ENCODE results near the gene TBX4.

TBX4 gene

DNA sequence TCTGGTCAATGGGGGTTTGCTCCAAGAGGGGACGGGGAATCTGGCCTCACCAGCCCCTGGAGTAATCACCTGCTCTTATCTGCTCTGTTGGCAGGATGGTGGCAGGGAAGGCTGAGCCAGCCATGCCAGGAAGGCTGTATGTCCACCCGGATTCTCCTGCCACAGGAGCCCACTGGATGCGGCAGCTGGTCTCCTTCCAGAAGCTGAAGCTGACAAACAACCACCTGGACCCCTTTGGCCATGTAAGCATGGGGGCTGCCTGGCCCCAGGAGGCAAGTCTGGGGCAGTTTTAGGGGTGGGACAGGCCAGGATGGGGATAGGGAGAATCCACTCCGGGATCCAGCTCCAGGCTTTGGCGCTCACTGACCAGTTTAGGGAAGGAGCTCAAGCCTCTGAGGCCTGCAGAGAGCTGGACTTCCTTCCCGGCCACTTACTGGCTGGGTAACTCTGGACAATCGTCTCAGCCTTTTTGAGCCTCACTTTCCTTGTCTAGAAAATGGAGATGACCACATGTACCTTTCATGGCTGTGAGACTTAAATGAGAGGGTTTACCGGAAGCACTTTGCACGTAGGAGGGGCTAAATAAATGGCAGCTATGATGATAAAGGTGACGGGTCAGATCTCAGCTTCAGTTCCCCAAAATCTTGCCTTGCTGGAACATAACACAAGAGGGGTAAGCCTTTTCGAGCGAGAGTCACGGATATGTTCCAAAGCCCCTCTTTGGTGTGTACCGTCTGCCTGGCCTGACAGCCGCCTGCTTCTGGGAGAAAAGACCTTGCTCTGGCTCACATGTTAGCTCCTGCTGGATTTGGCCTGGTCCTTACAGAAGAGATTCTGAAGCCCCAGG is 15.4 kb downstream of the TBX4 start:
- no peak for DNase-seq

DNA sequence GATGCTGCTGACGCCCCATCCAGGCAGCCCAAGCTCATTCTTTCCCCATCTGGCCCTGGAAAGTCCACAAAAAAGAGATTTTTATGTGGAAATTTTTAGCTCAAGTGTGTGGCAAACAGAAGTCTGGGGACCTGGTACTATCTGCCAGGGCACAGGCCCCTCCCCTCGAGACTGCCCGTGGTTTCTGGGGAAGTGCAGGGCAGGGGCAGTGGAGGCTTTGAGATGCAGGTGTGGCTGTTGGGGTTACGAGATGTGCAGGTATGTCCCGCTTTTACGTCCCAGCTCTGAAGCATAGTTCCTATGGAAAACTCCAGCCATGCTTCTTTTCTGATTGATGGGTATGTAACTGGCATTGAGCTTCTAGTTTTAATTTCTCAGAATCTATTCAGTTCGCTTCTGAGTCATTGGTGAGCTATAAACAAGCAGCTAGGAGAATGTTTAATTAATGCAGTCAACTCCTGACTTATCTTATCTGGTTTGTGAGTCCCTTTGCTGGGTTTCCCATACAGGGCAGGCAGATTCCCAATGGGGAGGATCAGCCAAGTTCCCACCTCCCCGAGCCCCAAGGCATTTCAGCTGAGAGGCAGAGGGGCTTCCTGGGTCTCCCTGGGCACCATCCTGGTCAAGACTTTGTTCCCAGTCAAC is 16.2 kb downstream of the TBX4 start:
- no peak for DNase-seq

DNA sequence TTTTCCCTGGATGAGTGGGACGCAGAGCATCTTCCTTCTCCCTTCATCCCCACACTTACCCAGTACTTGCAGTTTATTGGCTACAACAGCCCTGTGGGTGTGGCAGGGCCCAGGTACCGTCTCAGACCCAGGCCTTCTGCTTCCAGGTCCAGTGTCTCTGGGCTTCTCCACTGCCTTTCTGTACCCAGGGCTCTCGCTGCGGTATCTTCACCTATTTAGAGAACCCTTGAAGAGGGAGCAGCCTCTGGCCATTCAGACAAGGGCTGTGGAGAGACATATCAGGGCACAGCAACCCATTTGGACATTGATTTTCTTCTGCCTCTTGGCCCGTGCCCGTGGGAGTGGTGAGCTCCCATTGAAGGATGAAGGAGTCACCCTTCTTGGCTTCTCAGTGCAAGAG is 17.3 kb downstream of the TBX4 start:
- DNase-seq, result no peak

DNA sequence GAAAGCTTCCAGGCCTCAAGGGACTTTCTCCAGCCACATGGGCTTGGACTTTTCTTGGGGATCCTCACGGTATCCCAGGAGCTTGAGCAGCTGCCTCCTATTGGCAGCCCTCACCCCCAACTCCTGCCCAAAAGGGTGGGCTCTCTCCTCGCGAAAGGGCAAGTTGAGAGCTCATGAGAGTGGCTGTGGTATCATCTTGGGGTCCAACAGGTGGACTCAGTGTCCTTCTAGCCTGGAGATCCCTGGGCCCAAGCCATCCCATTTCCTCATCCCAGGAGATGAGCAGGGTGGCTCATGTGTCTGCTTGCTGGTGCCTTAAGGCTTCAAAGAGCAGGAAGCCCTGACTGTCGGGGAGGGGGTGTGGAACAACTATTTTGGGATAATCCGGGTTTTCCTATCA is 17.7 kb downstream of the TBX4 start:
- no peak for DNase-seq

DNA sequence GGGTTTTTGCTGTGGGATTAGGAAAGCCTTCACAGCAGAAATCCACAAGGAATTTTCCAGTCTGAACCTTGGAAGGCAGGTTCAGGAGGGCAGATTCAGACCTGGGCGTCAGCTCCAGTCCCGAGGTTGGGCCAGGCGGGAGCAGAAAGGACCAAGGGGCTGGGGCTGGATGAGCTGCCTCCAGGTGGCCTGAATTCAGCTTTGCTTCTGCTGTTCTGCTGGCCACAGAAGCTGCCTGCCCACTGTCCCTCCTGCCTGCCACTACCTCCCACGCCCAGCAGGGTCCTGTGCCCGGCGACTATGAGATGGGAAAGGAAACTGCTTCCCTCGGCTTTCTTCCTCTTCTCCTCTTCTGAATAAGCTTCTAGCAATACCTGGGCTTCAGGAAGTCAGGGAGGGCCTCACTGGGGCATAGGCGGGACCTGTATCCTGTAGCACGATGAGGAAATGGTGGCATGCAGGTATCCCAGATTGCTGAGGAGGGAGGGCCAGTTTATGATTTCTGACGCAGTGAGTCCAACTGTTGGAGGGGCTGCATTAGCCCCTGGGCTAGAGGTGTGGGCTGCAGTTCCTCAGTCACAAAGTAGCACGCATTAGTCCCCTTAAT is 18.4 kb downstream of the TBX4 start:
- no peak for DNase-seq

DNA sequence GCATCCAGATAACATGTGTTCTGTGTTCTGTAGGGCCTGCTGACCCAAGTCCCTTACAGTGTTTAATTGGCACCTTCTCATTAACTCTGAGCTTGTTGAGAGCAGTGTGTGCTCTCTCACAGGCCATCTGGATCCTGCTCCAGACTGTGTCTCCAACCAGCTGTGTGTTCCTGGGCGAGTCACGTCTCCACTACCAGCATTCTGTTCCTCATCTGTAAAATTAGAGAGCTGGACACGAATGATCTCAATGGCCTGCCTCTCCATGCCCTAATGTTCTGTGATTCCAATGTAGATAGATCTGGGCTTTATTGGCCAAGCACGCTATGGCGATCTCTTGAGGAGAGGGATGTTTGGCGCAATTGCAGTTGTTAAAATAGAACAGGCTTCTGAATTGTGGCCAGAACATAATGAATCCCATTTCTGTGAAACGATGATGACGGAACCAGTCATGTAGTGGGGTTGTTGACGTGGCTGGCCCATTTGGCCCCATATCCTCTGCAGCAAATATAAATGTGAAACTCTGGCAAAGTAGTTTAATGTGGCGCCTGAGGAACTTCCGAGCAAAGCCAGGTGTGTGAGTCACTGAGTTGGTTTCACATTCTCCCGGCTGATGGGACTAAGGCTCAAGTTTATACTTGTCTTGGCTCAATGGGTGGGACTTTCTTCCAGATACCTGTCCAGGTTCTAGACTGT is 22.2 kb downstream of the TBX4 start:
- DNase-seq, result no peak

DNA sequence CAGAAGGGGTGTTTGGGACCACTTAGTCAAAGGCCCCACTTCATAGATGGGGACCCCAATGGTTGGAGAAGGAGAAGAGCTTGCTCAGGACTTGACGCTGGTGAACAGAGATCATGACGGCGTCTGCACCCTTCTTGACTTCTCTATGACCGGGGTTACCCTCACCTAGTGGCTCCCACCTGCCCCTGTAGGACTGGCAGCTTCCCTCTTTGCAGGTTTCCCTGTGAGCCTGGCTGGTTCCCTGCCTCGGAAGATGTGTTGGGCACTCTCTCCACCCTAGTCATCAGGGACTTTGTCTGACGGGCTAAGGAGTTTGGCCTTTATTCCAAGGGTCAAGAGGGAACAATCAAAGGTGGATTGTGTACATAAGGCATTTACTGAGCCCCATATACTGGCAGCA is 22.7 kb downstream of the TBX4 start:
- DNase-seq, result no peak

DNA sequence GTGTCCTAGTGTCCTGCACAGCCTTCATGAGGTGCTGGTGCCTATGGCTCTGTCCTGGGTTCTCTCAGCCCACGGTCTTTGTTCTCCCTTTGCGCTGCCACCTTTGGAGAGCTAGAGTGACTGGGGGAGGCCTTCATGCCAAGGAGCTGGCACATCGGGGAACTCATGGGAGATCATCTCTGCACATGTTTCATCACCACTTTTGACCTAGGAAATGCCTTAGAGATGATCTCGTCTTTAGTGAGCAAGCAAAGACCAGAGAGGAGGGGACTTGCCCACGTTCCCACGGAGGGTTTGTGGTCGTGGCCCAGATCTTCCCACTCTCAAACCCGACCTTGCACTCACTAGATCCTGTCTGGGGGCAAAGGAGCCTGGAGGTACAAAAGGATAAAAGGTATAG is 23.5 kb downstream of the TBX4 start:
- DNase-seq, result no peak

DNA sequence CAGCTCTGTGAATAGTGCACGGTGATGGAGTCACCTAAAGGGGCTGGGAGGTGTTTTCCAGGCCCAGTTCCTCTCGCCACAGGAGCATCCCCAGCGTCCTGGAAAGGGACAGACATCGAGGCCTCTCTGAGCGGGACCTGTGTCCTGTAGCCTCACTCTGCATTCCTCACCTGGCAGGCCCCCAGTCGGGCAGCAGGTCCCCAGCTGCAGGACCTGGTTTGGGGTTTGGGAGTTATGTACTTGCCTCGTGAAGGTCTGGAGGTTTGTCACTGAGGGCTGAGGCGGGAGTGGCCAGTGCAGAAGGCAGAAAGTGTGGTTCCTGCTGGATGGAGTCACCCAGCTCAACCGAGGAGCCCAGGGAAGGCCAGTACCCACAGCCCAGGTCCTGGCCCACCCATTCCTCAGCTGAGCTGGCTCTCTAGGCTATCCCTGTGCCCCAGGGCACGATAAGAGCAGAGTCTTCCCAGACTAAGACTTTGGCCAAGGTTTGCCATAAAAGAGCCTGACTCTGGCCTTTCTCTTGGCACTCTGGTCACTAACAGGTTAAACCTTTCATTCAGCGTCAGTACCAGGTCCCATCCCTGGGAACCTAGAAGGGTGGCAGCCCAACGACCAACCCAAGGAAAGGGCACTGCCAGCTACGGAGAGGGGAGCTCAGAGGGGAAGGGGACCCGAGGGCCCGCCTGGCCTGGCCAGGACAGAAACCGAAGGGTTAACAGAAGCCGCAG is 24.4 kb downstream of the TBX4 start:
- no peak for DNase-seq

DNA sequence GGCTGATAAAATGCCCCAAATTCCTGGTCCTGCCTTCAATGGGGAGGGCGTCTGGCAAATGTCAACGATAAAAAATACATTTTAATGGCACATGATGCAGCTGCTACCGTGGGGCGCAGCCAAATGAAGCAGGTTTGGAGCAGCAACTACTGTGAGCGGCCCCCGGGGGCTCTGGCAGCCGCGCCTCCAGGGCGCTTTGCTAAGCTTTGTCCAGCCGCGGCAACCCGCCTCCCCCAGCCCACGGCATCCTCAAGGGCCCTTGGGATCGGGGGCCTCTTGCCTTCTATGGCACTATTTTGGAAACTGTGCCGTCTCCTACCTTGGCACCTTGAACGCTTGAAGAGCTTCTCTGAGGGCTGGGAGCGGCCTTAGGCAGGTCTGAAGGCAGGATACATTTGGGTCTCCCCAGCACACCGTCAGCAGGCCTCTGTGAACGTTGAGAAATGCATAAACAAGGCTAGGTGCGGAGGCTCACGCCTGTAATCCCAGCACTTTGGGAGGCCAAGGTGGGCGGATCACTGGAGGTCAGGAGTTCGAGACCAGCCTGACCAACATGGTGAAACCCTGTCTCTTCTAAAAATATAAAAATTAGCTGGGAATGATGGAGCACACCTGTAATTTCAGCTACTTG is 25.1 kb downstream of the TBX4 start:
- no peak for DNase-seq

DNA sequence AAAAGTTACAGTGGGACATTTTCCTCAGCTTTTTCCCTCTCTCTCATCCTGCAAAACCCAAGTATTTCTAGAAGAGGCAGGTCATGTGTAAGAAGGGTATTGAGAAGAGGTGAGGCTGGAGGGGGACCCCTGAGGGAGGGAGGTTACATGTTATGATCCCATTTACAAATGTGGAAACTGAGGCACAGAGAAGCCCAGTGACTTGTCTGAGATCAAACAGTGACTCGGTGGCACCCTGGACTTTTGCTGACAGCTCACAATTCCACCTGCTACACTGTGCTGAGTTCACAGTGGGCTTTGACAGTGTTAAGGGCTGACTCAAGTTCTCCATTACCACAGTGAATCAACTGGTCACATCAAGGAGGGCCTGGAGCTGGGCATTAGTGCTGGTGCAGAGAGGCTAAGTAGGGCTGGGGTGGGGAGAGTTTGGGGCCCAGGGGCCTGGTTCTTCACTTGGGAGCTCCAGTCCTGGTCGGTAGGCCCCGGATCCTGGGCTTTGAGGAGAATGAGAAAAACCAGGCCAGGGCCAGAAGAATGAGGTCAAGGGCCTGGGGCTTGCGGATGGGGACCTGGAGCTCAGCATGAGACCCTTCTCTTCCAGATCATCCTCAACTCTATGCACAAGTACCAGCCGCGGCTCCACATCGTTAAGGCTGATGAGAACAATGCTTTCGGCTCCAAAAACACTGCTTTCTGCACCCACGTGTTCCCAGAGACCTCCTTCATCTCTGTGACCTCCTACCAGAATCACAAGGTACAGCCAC is 26.0 kb downstream of the TBX4 start:
- no peak for DNase-seq

DNA sequence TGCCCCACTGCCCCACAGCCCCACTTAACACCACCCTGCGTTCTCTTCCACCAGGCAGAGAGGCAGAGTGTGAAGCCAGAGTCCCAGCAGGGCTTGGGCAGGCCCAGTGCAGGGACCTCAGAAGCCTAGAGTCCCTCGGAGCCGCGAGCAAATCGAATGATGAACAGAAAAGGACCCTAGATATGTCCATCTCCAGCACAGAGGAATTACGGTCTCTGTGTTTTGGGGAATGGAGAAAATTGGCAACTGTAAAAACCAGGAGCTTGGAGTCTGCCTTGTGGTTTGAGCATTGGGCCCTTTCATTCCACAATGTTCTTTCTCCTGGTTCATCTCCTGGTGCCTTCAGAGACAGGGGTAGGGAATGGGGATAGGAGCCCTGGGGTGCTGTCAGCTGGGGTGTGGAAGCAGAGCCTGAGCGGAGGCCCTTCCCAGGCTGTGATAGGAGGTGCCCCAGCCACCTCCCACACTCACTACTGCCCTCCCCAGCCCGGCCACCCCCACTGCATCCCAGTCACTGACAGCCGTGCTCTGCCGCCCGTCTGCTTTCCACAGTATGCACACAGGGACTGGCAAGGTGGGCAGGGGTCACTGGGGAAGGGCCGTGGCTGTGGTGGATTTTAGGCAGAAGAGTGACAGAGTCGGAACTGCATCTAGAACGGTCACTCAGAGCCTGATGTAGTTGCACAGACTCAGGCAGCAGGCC is 26.7 kb downstream of the TBX4 start:
- no peak for DNase-seq

DNA sequence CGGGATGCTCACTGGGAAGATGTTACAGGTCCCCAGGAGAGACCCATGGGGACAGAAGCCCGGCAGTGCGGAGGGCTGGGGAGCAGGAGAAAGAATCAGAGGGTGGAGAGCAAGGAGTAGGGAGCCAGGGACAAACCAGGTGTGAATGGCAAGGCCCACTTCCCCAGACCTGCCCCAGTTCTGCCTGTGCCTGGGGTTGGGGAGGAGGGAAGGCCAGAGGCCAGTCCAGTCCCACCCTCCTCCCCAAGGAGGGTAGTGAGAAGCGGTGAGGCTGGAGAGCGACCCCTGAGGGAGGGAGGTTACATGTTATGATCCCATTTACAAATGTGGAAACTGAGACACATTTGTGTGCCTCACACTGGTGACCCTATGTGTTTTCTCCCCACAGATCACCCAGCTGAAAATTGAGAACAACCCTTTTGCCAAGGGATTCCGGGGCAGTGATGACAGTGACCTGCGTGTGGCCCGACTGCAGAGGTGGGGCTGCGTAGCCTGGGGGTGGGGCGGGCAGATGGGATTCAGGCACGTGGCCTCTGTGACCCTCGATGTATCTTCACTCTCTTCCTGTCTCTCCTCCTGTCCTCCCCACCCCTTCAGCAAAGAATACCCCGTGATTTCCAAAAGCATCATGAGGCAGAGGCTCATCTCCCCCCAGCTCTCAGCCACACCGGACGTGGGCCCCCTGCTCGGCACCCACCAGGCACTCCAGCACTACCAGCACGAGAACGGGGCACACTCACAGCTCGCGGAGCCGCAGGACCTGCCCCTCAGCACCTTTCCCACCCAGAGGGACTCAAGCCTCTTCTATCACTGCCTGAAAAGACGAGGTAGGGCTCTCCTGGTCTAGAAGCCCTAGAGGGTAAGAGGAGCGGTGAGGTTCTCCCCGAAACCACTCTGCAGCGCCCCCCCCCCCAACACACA is 27.5 kb downstream of the TBX4 start:
- no peak for DNase-seq

DNA sequence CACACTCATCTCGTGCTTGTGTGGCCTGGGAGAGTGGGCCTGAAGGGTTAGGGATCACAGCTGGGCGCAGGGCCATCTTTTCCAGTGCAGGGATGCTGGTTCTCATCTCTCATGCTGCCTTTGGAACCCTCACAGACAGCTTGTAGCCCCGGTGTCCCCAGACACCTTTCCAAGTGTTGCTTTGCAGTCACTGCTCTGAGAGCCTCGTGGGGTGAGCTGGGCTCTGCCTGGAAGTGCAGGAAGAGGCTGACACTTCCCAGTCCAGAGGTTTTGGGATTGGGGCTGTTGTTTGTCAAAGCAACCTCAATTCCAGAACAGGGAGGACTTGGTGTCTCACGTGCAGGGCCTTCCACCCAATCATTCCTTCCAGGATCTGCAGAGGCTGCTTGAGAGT is 28.2 kb downstream of the TBX4 start:
- no peak for DNase-seq

DNA sequence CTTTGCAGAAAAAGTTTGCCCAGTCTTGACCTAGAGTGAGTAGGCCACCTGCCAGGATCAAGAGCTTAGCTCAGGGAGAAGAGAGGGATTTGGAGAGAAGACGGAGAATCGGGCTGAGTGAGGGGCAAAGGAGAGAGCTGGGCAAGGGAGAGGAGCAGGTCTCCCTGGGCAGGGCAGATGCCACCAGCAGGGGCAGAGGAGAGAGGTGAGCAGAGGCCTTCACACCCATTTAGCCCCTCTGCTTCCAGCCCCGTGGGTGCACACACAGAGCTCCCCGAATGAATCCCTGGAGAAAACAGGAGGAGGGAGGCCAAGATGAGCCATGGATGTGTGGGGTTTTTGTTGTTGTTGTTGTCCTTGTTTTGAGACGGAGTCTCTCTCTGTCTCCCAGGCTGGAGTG is 29.2 kb downstream of the TBX4 start:
- DNase-seq, result no peak

DNA sequence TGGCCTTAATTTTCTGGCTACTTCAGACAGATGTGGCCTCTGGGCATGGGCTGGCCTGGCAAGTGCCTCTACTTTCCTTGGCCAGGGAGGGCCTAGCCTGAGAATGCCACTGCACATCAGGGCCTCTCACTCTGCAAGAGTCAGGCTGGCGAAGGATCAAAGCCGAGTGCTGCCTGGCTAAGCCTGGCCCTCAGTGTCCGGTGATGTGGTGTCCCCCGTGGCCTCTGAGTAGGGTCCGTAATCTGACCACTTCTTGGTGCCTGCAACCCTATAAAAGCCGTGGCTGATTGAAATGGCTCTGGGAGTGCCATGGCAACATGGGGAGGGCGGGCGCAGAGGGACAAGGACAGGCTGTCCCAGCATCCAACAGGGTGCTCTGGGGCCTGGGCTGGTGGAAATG is 30.2 kb downstream of the TBX4 start:
- DNase-seq, result no peak

DNA sequence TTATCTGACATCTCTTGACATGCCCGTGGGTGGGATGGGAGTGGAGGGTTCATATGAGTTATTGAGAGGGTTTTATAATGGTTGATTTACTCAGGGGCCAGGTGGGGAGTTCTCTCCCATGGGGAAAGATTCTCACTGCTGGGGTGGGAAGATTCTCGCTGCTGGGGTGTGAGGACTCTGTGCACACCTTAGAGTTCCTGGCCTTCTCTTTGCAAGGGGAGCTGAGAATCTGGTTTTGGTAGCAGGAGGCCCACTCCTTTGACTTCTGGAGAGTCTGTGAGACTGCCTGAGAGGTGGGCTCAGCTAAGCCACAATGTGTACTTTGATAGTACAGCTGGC is 31.5 kb downstream of the TBX4 start:
- no peak for DNase-seq

DNA sequence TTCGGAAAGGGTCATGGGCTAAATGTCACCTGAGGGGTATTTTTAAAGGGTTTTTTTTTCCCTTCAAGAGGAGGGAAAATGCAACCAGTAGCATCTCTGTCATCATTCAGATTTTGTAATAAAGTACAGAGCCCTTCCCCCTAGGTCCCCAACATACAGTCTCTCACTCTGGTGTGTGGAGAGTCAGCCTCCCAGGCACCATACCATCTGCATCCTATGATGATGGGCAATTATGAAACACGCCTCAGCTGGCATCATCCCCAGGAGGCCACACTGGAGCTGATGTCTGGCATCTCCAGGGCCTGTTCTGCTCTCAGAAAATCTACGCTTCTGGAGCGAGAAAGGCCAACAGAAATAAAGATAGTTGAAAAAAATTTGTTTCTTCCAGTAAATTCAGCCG is 32.0 kb downstream of the TBX4 start:
- no peak for DNase-seq

DNA sequence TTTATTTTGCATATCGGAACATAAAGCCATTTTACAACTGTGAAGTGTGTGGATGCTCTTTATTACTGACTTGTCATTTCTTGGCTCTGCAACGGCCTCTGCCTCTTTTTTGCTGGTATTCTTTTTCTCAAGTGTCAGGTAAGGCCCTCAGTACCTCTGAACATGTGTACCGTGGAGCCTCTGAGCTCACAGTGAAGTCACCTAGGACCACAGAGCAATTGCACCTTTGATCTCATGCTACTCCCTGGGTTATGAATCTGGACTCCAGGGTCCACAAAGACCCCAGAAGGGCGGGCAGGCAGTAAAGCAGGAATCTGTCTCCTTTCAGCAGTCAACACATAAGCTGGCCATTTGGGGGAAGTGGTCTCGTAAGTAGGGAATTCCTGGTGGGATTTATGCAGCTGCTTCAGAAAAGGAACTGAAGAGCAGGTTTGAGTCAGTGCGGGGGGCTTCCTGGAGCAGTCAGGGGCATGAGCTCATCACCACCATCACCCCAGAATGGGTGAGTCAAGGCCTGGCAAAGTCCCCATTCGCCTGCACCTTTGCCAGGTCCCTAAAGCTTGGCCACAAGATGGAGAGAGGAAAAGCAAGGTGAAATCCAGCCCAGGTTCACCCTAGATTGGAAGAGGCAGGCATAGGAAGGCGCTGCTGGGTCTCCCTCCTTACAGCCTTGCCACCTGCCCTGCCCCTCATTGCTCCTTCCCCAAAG is 33.0 kb downstream of the TBX4 start:
- DNase-seq, result no peak

Data from NCI-H1092 (cell line).